Activated CD8-positive, alpha-beta T cell treated with anti-CD3 and anti-CD28 coated beads for 36 hours (primary cell): ENCODE data around the gene GAB1. TPM values are rescaled to one million over a fixed set of nuclear protein-coding genes. Genes with fewer than 3 reads are reported as not detected.

Experiments used
- ATAC-seq: fragments of 200-7000 bp; cut with Tn5 transposase; one replicate; pipeline ENCODE4 v1.10.0; 2021; ENCODE audit warnings: mild to moderate bottlenecking, moderate library complexity
- CTCF ChIA-PET: fragments of 350-600 bp; sonication (Branson Sonifier 250); formaldehyde crosslinking; loops from one replicate; lab custom pipeline; 2021; ENCODE audit warnings: antibody characterized with exemption; lab: Charles Lee
- POLR2A ChIA-PET: fragments of 350-600 bp; sonication (Branson Sonifier 250); formaldehyde crosslinking; loops from one replicate; lab custom pipeline; 2021; ENCODE audit warnings: antibody characterized with exemption; lab: Charles Lee
- DNase-seq: peaks from one replicate; pipeline ENCODE4 v3.0.0-alpha.2; 2020
- H3K27ac Mint-ChIP-seq: one replicate; pipeline ENCODE4 v1.8.0; 2021; ENCODE audit warnings: mild to moderate bottlenecking, mixed read lengths
- H3K27me3 Mint-ChIP-seq: one replicate; pipeline ENCODE4 v1.8.0; 2021; ENCODE audit warnings: mixed read lengths
- H3K36me3 Mint-ChIP-seq: one replicate; pipeline ENCODE4 v1.8.0; 2021; ENCODE audit warnings: low read depth, mixed read lengths
- H3K4me1 Mint-ChIP-seq: one replicate; pipeline ENCODE4 v1.8.0; 2021; ENCODE audit warnings: low read depth, mixed read lengths
- H3K4me3 Mint-ChIP-seq: one replicate; pipeline ENCODE4 v1.8.0; 2021; ENCODE audit warnings: mild to moderate bottlenecking, moderate library complexity, mixed read lengths
- H3K9me3 Mint-ChIP-seq: one replicate; pipeline ENCODE4 v1.8.0; 2021; ENCODE audit warnings: mixed read lengths
- intact Hi-C: fragments of 100-400 bp; cut with micrococcal nuclease; formaldehyde crosslinking; loops from one replicate; pipeline ENCODE4 v1.10.0; 2022
- total RNA-seq, 2 experiments: library from RNA; stranded (reverse); gene quantifications; one replicate each; pipeline ENCODE4 v1.2.3, GENCODE V29; 2021
- TF ChIP-seq, protein P1 (sequence below): fragments of 200-600 bp; IDR thresholded peaks from one replicate; pipeline ENCODE4 v1.8.0; 2022; ENCODE audit warnings: antibody characterized with exemption, mild to moderate bottlenecking

The GAB1 gene
- total RNA-seq, 2 experiments from 2014 or later: 0.20 to 0.34 TPM

- no peaks in the 10 kb centered on the region for H3K4me1 Mint-ChIP-seq
- intact Hi-C loops: no loop called here
These were observed 152.0 kb downstream of the GAB1 start for GRCh38 chr4:143488687-143489086.

DNA sequence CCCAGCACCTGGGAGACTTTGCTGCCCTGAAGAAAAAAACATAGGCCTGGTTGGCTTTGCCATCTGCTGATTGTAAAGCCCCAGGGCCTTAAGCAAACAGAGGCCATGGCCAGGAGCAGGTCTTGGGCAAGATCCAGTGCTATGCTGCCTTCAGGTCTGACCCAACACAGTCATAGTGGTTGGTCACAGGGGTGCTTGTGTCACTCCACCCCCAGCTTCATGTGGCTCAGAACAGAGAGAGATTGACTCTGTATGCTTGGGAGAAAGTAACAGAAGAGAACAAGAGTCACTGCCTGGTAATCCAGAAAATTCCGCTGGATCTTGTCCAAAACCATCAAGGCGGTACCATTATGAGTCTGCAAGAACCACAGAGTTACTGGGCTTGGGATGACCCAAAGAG is 152.4 kb downstream of the GAB1 start:
- no peak for ATAC-seq
- Mint-ChIP-seq H3K27me3 (peaks cover 10% of the 10 kb centered on the region), H3K36me3 (no peaks in the 10 kb centered on the region), H3K4me1 (no peaks in the 10 kb centered on the region), H3K4me3 (no peak overlapping the region), H3K27ac (no peak overlapping the region), H3K9me3 (no peaks in the 10 kb centered on the region)
- ChIA-PET CTCF (no interaction called here), POLR2A (no interaction called here)
- TF ChIP-seq, protein P1, sequence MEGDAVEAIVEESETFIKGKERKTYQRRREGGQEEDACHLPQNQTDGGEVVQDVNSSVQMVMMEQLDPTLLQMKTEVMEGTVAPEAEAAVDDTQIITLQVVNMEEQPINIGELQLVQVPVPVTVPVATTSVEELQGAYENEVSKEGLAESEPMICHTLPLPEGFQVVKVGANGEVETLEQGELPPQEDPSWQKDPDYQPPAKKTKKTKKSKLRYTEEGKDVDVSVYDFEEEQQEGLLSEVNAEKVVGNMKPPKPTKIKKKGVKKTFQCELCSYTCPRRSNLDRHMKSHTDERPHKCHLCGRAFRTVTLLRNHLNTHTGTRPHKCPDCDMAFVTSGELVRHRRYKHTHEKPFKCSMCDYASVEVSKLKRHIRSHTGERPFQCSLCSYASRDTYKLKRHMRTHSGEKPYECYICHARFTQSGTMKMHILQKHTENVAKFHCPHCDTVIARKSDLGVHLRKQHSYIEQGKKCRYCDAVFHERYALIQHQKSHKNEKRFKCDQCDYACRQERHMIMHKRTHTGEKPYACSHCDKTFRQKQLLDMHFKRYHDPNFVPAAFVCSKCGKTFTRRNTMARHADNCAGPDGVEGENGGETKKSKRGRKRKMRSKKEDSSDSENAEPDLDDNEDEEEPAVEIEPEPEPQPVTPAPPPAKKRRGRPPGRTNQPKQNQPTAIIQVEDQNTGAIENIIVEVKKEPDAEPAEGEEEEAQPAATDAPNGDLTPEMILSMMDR: no peak
- no peak for DNase-seq
- intact Hi-C loops: no loop called here

More at GRCh38 chr4:143488687-143489086, 152.0 kb downstream of the GAB1 start:
- H3K36me3 Mint-ChIP-seq: no peaks in the 10 kb centered on the region
- H3K4me3 Mint-ChIP-seq: no peak overlapping the region
- peaks cover 10% of the 10 kb centered on the region for H3K27me3 Mint-ChIP-seq
- H3K27ac Mint-ChIP-seq: no peak overlapping the region
- DNase-seq (no peak), ATAC-seq (no peak)
- no peaks in the 10 kb centered on the region for H3K9me3 Mint-ChIP-seq
- TF ChIP-seq, protein P1: no peak
- ChIA-PET CTCF (no interaction called here), POLR2A (no interaction called here)

- H3K4me1 Mint-ChIP-seq: no peaks in the 10 kb centered on the region
- POLR2A ChIA-PET: no interaction called here
- no peak overlapping the region for H3K27ac Mint-ChIP-seq
- no peak for ATAC-seq
- TF ChIP-seq, protein P1: no peak
- DNase-seq: no peak
- H3K4me3 Mint-ChIP-seq: no peak overlapping the region
- H3K27me3 Mint-ChIP-seq: no peaks in the 10 kb centered on the region
- no peaks in the 10 kb centered on the region for H3K36me3 Mint-ChIP-seq
- intact Hi-C loops: loop anchor here (10.0 kb wide), 1 partner anchor 93 kb away; no protein-coding TSS in a partner anchor
- no peaks in the 10 kb centered on the region for H3K9me3 Mint-ChIP-seq
- CTCF ChIA-PET: no interaction called here
These were observed 161.3 kb downstream of the GAB1 start for GRCh38 chr4:143498021-143498420.

DNA sequence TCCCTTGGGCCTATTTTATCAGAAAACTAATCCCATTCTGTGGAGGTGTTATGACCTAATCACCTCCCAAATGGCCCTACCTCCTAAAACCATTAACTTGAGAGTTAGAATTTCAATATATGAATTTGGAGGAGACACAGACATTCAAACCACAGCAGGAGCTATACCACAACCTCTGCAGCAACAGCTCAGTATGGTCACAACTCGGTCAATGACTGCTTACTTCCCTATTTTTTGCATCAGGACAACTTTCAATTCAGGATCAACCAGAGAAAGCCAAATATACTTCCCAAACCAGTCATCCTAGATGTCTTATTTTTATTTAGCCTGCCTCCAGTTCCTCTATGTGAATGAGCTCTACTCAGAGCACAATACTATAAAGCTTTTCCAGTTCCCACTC is 165.6 kb downstream of the GAB1 start:
- ChIA-PET POLR2A (interaction anchor here (1.6 kb wide), 1 partner anchor 10 kb away, joined by 6 read pairs; no protein-coding TSS in a partner anchor), CTCF (no interaction called here)
- Mint-ChIP-seq H3K36me3 (no peaks in the 10 kb centered on the region), H3K27me3 (no peaks in the 10 kb centered on the region), H3K4me3 (no peak overlapping the region), H3K4me1 (no peaks in the 10 kb centered on the region), H3K9me3 (no peaks in the 10 kb centered on the region), H3K27ac (no peak overlapping the region)
- DNase-seq: no peak
- TF ChIP-seq, protein P1: no peak
- ATAC-seq: no peak
- intact Hi-C loops: no loop called here

- no peaks in the 10 kb centered on the region for H3K36me3 Mint-ChIP-seq
- peaks cover 3% of the 10 kb centered on the region for H3K4me1 Mint-ChIP-seq
- no peak overlapping the region for H3K4me3 Mint-ChIP-seq
- no peak overlapping the region for H3K27ac Mint-ChIP-seq
- H3K27me3 Mint-ChIP-seq: no peaks in the 10 kb centered on the region
- POLR2A ChIA-PET: no interaction called here
- intact Hi-C loops: no loop called here
- no peak for ATAC-seq
- H3K9me3 Mint-ChIP-seq: no peaks in the 10 kb centered on the region
- DNase-seq: no peak
- CTCF ChIA-PET: no interaction called here
- TF ChIP-seq, protein P1: no peak
These were observed 169.4 kb downstream of the GAB1 start for GRCh38 chr4:143506031-143506430.
